ENCODE results near the gene MBD4. TPM values are rescaled to one million over a fixed set of nuclear protein-coding genes. Genes with fewer than 3 reads are reported as not detected.

MBD4 gene
- total RNA-seq, 4 donors from 2014 or later = 11.4 to 38.6 (median 18.8) TPM

DNA sequence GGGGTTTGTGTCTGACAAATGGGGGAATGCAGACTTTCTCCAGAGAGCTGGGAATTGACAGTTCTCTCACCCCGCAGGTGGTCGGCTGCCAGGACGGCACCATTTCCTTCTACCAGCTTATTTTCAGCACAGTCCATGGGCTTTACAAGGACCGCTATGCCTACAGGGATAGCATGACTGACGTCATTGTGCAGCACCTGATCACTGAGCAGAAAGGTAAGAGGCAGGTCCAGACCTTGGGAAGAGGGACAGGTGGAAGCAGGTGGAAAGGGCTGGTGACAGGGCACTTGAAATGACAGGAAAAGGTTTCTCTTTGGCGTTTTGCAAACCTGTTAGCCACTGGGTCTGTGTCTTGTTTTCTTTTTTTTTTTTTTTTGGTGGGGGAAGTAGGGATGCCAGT, 36.8 kb upstream of the MBD4 start:
- ATAC-seq = no peak
- no peaks in the 10 kb centered on the region for H3K9me3 ChIP-seq
- no peaks in the 10 kb centered on the region for H3K27me3 ChIP-seq
- H3K36me3 ChIP-seq = peaks cover 0 to 84% of the 10 kb centered on the region in 2 donors
- no peak overlapping the region for H3K27ac ChIP-seq
- peaks cover 0 to 8% (median 4%) of the 10 kb centered on the region in 3 donors for H3K4me1 ChIP-seq
- H3K4me3 ChIP-seq = no peak overlapping the region
- 75 to 92% methylated on average over 2 to 6 of the region's 6 CpGs for WGBS, 2 donors (ENCODE audit: low coverage in 1 of 2)
- TF ChIP-seq, protein P1, sequence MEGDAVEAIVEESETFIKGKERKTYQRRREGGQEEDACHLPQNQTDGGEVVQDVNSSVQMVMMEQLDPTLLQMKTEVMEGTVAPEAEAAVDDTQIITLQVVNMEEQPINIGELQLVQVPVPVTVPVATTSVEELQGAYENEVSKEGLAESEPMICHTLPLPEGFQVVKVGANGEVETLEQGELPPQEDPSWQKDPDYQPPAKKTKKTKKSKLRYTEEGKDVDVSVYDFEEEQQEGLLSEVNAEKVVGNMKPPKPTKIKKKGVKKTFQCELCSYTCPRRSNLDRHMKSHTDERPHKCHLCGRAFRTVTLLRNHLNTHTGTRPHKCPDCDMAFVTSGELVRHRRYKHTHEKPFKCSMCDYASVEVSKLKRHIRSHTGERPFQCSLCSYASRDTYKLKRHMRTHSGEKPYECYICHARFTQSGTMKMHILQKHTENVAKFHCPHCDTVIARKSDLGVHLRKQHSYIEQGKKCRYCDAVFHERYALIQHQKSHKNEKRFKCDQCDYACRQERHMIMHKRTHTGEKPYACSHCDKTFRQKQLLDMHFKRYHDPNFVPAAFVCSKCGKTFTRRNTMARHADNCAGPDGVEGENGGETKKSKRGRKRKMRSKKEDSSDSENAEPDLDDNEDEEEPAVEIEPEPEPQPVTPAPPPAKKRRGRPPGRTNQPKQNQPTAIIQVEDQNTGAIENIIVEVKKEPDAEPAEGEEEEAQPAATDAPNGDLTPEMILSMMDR (IDR thresholded peaks at IDR 0.05) = no peak
- TF ChIP-seq EP300 (IDR thresholded peaks at IDR 0.05) (no peak), POLR2A (IDR thresholded peaks at IDR 0.05) (no peak), POLR2AphosphoS5 (IDR thresholded peaks at IDR 0.05) (no peak)

DNA sequence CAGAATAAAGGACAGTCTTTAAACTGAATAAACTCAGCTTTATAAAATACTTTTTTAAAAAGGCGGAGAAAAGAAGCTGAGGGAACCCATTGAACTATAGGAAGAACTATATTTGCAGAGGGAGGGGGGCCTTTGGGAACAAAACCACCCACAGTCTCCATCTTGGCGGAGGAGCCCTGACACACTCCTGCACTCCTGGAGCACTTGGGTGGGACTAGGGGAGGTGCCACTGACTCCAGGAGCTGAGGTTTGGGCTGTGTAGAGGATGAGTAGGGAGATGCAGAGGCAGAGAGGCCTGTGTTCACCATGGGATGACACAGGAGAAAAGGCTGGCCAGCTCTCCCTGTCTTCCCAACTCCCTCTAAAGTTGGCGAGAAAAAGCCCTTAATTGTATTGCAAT, 36.1 kb upstream of the MBD4 start:
- peaks cover 0 to 87% of the 10 kb centered on the region in 2 donors for H3K36me3 ChIP-seq
- H3K27ac ChIP-seq = no peak overlapping the region
- WGBS, 2 donors (ENCODE audit: low coverage in 1 of 2) = 89 to 96% methylated on average over 3 of the region's 3 CpGs

DNA sequence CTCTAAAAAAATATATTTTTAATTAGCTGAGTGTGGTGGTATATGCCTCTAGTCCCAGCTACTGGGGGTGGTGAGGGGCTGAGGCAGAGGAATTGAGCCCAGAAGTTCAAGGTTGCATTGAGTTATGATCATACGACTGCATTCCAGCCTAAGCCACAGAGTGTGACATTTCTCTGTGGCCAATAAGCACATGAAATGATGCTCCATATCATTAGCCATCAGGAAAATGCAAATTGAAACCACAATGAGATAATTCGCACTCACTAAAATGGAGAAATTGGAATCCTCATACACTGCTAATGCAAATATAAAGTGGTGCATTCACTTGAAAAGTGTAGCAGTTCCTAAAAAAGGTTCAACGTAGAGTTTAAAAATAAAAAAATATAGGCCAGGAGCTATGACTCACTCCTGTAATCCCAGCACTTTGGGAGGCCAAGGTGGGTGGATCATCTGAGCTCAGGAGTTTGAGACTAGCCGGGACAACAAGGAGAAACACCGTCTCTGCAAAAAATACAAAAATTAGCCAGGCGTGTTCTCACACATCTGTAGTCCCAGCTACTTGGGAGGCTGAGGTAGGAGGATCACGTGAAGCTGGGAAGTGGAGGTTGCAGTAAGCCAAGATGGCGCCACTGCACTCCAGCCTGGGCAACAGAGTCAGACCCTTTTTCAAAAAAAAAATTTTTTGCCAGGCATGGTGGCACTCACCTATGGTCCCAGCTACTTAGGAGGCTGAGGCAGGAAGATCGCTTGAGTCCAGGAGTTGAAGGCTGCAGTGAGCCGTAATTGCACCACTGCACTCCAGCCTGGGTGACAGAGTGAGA, 35.4 kb upstream of the MBD4 start:
- TF ChIP-seq EP300 (IDR thresholded peaks at IDR 0.05) (no peak), POLR2A (IDR thresholded peaks at IDR 0.05) (no peak), POLR2AphosphoS5 (IDR thresholded peaks at IDR 0.05) (no peak)
- TF ChIP-seq, protein P1 (IDR thresholded peaks at IDR 0.05) = no peak
- H3K36me3 ChIP-seq = peaks cover 0 to 87% of the 10 kb centered on the region in 2 donors
- no peak for ATAC-seq
- no peaks in the 10 kb centered on the region for H3K27me3 ChIP-seq
- H3K27ac ChIP-seq = no peak overlapping the region
- WGBS, 2 donors (ENCODE audit: low coverage in 1 of 2) = 80 to 84% methylated on average over 9 to 10 of the region's 10 CpGs
- H3K4me3 ChIP-seq = no peak overlapping the region
- no peaks in the 10 kb centered on the region for H3K9me3 ChIP-seq
- no peaks in the 10 kb centered on the region for H3K4me1 ChIP-seq

More for the DNA sequence above, 36.1 kb upstream of the MBD4 start:
- no peak for ATAC-seq
- Histone ChIP-seq H3K27me3 (no peaks in the 10 kb centered on the region), H3K4me3 (no peak overlapping the region), H3K9me3 (no peaks in the 10 kb centered on the region), H3K4me1 (peaks cover 0 to 1% (median 0%) of the 10 kb centered on the region in 3 donors)
- TF ChIP-seq POLR2AphosphoS5 (IDR thresholded peaks at IDR 0.05) (no peak), POLR2A (IDR thresholded peaks at IDR 0.05) (no peak), EP300 (IDR thresholded peaks at IDR 0.05) (no peak)
- TF ChIP-seq, protein P1 (IDR thresholded peaks at IDR 0.05) = no peak

DNA sequence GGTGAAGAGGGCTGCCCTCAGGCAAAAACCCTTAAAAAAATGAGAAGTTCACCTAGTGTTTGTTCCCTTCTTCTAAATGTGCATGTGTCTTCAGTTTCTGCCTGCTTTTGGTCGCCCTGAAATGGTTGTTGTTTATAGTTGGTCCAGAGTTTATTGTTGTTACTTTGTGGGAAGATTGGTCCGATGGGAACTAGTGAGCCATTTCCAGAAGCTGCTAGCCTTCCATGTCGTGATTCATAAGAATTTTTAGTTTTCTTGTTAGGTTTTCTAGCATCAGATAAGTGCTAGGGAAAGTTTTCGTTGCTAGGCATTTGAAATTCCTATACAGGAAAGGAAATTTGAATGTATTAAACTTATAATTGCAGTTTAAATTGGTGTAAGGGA, 34.0 kb upstream of the MBD4 start:
- TF ChIP-seq POLR2A (IDR thresholded peaks at IDR 0.05) (no peak), POLR2AphosphoS5 (IDR thresholded peaks at IDR 0.05) (no peak), EP300 (IDR thresholded peaks at IDR 0.05) (no peak)
- TF ChIP-seq, protein P1 (IDR thresholded peaks at IDR 0.05) = no peak
- no peak overlapping the region for H3K27ac ChIP-seq
- no peak for ATAC-seq
- H3K4me3 ChIP-seq = no peak overlapping the region
- no peaks in the 10 kb centered on the region for H3K27me3 ChIP-seq
- H3K4me1 ChIP-seq = no peaks in the 10 kb centered on the region
- no peaks in the 10 kb centered on the region for H3K9me3 ChIP-seq
- whole genome bisulfite sequencing, 2 donors (ENCODE audit: low coverage in 1 of 2) = 74 to 93% methylated on average over 4 of the region's 4 CpGs
- peaks cover 0 to 87% of the 10 kb centered on the region in 2 donors for H3K36me3 ChIP-seq
